Neuron (in vitro differentiated cells): ENCODE results near the gene TPPP2.

Experiments
- H2AFZ ChIP-seq: one replicate; pipeline ENCODE4 v1.6.1; 2013; ENCODE audit warnings: low read depth, mild to moderate bottlenecking, inconsistent platforms, low read length, moderate library complexity
- H3K27me3 ChIP-seq: one replicate; pipeline ENCODE4 v1.6.1; 2013; ENCODE audit warnings: low read length; ENCODE audit not compliant: insufficient read depth
- H3K36me3 ChIP-seq: one replicate; pipeline ENCODE4 v1.6.1; 2013; ENCODE audit warnings: low read length; ENCODE audit not compliant: insufficient read depth
- H3K4me1 ChIP-seq: one replicate; pipeline ENCODE4 v1.6.1; 2013; ENCODE audit warnings: low read length; ENCODE audit not compliant: insufficient read depth
- H3K4me3 ChIP-seq: 2 replicates; pipeline ENCODE4 v1.5.1; 2013; ENCODE audit warnings: mild to moderate bottlenecking, low read length, moderate library complexity
- H3K9me3 ChIP-seq: one replicate; pipeline ENCODE4 v1.6.1; 2013; ENCODE audit warnings: low read length

TPPP2 gene

GRCh38 chr14:21060614-21061346 is 30.8 kb downstream of the TPPP2 start:
- H3K27me3 ChIP-seq: no peaks in the 10 kb centered on the region
- H3K4me3 ChIP-seq: no peak overlapping the region
- no peaks in the 10 kb centered on the region for H3K36me3 ChIP-seq
- no peaks in the 10 kb centered on the region for H3K9me3 ChIP-seq
- H2AFZ ChIP-seq: no peak overlapping the region
- peaks cover 9% of the 10 kb centered on the region for H3K4me1 ChIP-seq

DNA sequence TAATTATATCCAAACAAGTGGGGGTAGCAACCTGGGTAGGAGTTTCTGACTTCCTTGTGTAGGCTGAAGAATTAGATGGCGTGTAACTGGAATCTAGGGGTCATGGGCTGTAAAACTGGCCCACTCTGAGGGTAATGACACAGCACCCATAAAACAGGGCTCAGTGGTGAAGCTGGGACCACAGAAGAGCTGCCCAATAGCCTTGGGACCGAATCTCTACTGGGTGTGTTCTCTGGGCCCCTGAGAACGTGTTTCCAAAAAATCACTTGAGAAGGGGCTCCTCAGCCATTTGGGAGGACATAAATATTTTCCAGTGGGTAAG is 31.3 kb downstream of the TPPP2 start:
- peaks cover 9% of the 10 kb centered on the region for H3K4me1 ChIP-seq
- H3K27me3 ChIP-seq: no peaks in the 10 kb centered on the region
- no peak overlapping the region for H2AFZ ChIP-seq
- no peaks in the 10 kb centered on the region for H3K36me3 ChIP-seq
- no peaks in the 10 kb centered on the region for H3K9me3 ChIP-seq
- no peak overlapping the region for H3K4me3 ChIP-seq

DNA sequence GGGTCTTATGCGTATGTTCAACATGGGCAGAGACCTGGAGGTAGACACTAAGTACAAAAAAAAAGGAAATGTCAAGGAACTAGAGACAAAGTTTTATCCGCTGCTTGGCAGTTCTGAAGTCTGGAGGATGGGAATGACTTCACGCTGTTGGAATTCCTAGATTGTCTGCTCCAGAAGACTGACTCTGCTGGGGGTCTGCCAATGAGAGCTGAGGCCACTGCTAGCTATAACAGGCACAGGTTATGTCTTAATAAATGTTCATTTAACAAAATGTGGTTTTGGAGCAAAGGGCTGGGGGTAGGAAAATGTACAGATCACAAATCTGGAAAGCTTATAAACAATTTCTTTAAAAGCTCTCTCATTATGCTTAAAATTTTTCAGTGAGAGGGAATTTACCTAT is 33.5 kb downstream of the TPPP2 start:
- H3K9me3 ChIP-seq: no peaks in the 10 kb centered on the region
- no peaks in the 10 kb centered on the region for H3K36me3 ChIP-seq
- peaks cover 11% of the 10 kb centered on the region for H3K4me1 ChIP-seq
- no peaks in the 10 kb centered on the region for H3K27me3 ChIP-seq
- H2AFZ ChIP-seq: no peak overlapping the region
- H3K4me3 ChIP-seq: no peak overlapping the region

DNA sequence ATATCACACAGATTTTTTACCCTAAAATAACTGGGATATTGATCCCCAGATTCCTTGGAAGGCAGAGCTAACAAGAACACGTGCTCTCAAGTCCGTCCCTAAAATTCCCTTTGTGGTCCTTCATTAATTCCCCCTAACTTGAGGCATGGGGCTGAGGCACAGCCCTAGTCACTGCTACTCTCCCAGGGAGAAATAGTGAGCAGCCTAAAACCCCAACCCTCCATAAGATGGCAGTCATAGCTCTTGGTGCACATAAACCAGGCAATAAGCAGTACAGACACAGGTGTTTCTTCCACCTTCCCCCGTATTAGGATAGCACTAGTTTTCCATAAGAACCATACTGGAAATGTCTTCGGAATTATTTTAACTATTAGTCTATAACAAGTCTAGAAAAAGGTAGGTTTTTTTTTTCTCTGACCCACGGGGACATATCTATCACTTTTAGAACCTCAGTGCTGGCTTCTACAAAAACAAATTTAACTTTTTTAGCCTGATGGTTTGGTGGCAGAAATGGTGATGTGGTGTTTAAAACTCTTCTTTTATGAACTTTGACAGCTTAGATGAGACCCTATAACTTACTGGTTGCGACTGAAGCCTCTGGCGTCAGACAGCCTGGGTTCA is 37.0 kb downstream of the TPPP2 start:
- Histone ChIP-seq H3K36me3 (no peaks in the 10 kb centered on the region), H3K4me3 (no peak overlapping the region), H3K9me3 (no peaks in the 10 kb centered on the region), H3K4me1 (peaks cover 20% of the 10 kb centered on the region), H3K27me3 (no peaks in the 10 kb centered on the region), H2AFZ (no peak overlapping the region)

GRCh38 chr14:21068521-21069387 is 38.7 kb downstream of the TPPP2 start:
- H2AFZ ChIP-seq: peak overlapping the region; percentile 20
- H3K4me3 ChIP-seq: peak overlapping the region; percentile 85
- no peaks in the 10 kb centered on the region for H3K27me3 ChIP-seq
- peaks cover 19% of the 10 kb centered on the region for H3K4me1 ChIP-seq
- H3K9me3 ChIP-seq: no peaks in the 10 kb centered on the region
- H3K36me3 ChIP-seq: peaks cover 15% of the 10 kb centered on the region

DNA sequence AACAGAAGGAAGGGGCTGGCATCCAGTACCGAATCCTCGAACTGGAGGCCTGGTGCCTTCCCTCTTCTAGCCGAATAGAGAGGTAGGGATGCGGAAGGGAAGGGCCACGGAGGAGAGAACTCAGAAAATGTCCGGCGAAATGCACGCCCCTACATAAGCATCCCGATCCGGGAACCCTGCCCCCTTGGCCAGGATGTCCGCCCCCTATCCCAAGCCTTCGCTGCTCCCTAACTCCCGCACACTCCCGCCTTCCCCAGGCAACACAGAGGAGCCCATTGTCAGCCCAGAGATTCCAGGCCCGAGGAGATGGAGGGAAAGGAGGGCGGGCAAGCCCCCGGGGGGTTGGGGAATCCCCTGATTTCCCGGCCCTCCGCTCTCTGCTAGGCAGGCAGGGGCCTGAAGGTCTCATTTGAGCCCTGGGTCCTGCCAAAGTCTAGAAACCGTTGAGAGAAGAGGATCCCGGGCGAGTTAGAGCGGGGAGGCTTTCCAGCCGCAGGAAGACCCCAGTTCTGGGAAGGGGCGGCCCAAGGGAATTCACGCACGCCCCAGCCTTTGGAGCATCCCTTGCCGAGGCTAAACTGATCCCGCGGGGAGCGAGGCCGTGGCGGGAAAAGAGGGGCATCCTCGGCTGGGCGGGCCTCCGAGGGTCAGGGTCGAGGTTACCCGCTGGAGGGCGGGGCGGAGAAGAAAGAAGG is 39.5 kb downstream of the TPPP2 start:
- Histone ChIP-seq H3K4me3 (peak overlapping the region; percentile 85), H3K27me3 (no peaks in the 10 kb centered on the region), H2AFZ (peak overlapping the region; percentile 20), H3K9me3 (no peaks in the 10 kb centered on the region), H3K4me1 (peaks cover 17% of the 10 kb centered on the region), H3K36me3 (peaks cover 20% of the 10 kb centered on the region)

GRCh38 chr14:21070083-21070609 is 40.1 kb downstream of the TPPP2 start, which contains the start of gene ARHGEF40:
TSS of gene ARHGEF40 (plus strand) at chr14:21070304. CDS start at chr14:21070397, 93 bp downstream.
- peaks cover 26% of the 10 kb centered on the region for H3K36me3 ChIP-seq
- peak within 1 kb of the TSS; percentile 85 for H3K4me3 ChIP-seq
- H2AFZ ChIP-seq: peak within 1 kb of the TSS; percentile 20
- H3K27me3 ChIP-seq: no peaks in the 10 kb centered on the region
- H3K9me3 ChIP-seq: no peaks in the 10 kb centered on the region
- peaks cover 17% of the 10 kb centered on the region for H3K4me1 ChIP-seq

DNA sequence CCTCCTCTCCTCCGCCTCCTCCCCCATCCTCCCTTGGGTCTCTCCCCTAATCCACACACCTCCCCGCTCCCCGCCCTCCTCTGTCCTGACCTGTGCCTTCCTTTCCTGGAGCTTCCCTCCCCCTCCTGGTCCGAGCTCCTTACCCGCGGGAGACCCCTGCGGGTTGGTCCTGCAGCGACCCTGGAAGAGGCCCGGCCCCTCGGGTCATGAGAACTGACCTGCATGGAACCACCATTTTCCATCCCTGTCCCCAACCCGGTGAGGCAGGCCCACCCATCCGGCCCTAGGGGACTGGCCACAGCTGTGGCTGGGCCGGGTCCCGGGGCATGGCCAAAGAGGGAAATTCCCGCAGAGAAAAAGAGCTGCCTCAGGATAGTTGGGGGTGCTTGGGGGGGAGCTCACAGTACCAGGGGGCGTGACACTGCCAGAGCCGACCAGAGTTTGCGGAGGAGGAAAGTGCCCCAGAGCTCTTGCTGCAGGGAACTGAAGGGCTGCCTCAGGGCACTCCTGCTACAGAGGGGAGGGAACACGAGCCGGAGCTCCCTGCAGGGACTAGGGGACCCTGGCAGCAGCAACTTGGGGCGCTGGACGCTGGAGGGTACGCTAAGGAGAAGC is 40.7 kb downstream of the TPPP2 start:
- Histone ChIP-seq H2AFZ (no peak overlapping the region), H3K4me3 (peak overlapping the region; percentile 85), H3K9me3 (no peaks in the 10 kb centered on the region), H3K36me3 (peaks cover 32% of the 10 kb centered on the region), H3K27me3 (no peaks in the 10 kb centered on the region), H3K4me1 (peaks cover 17% of the 10 kb centered on the region)

GRCh38 chr14:21071225-21072030 is 41.4 kb downstream of the TPPP2 start:
- peaks cover 17% of the 10 kb centered on the region for H3K4me1 ChIP-seq
- H3K9me3 ChIP-seq: no peaks in the 10 kb centered on the region
- no peak overlapping the region for H2AFZ ChIP-seq
- H3K27me3 ChIP-seq: no peaks in the 10 kb centered on the region
- H3K4me3 ChIP-seq: peak overlapping the region; percentile 85
- H3K36me3 ChIP-seq: peaks cover 39% of the 10 kb centered on the region

DNA sequence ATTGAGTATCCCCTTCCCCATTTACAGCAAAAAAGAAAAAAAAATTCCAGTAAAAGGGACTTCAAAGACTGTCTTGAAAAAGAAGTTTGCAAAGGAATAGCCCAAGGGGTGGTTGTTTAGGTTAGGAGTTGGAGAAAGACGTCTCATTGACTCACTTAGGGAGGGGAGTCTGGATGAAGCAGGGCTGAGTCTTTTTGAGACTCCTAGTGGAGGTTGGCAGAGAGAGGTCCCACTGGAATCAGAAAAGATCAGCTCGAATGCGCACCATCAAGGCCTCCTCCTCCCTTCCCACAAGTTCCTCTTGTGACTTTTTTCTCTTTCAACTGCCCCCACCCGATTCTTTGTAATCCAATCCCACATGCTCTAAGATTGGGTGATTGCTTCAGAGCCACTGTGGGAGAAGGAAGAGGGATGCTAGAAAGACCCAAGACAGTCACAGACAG is 42.0 kb downstream of the TPPP2 start:
- Histone ChIP-seq H3K9me3 (no peaks in the 10 kb centered on the region), H3K4me1 (peaks cover 17% of the 10 kb centered on the region), H3K27me3 (no peaks in the 10 kb centered on the region), H3K4me3 (peak overlapping the region; percentile 85), H2AFZ (no peak overlapping the region), H3K36me3 (peaks cover 43% of the 10 kb centered on the region)

- Histone ChIP-seq H3K4me3 (no peak overlapping the region), H3K4me1 (peaks cover 17% of the 10 kb centered on the region), H3K36me3 (peaks cover 50% of the 10 kb centered on the region)
Observed at GRCh38 chr14:21072781-21073339, 42.8 kb downstream of the TPPP2 start.

More at GRCh38 chr14:21072781-21073339, 42.8 kb downstream of the TPPP2 start:
- Histone ChIP-seq H3K27me3 (no peaks in the 10 kb centered on the region), H3K9me3 (no peaks in the 10 kb centered on the region), H2AFZ (no peak overlapping the region)
